PC-3 (cell line): Measurements from ENCODE around the gene SAFB2. TPM values are rescaled to one million over a fixed set of nuclear protein-coding genes. Genes with fewer than 3 reads are reported as not detected.

ENCODE experiments used
- ATAC-seq: fragments of 200-7000 bp; cut with Tn5 transposase; 2 replicates; pipeline ENCODE4 v1.9.1; 2020; ENCODE audit warnings: mild to moderate bottlenecking, moderate library complexity
- BruUV-seq: library from RNA; stranded (reverse); fragments of 400-500 nt; replicated peaks from 2 replicates; lab custom pipeline; 2021; lab: Mats Ljungman, UMichigan
- CTCF ChIA-PET: fragments of 300-600 bp; sonication (Branson Sonifier 250); formaldehyde crosslinking; loops from one replicate; lab custom pipeline; 2022; ENCODE audit warnings: antibody characterized with exemption; lab: Charles Lee
- POLR2A ChIA-PET: fragments of 300-600 bp; sonication (Branson Sonifier 250); formaldehyde crosslinking; loops from one replicate; lab custom pipeline; 2022; ENCODE audit warnings: antibody characterized with exemption; ENCODE audit not compliant: unreplicated experiment; lab: Charles Lee
- DNase-seq: peaks from one replicate; pipeline ENCODE4 v3.0.0-alpha.2; 2015
- H2AFZ ChIP-seq: fragments of 300-600 bp; sonication (generic); 2 replicates; pipeline ENCODE4 v1.6.0; 2016; ENCODE audit warnings: antibody characterized with exemption, low read length
- H3F3A ChIP-seq: fragments of 300-600 bp; sonication (generic); one replicate; pipeline ENCODE4 v1.6.0; 2017; ENCODE audit warnings: antibody characterized with exemption, low read length, control low read depth, mild to moderate bottlenecking; ENCODE audit not compliant: unreplicated experiment
- H3K27ac ChIP-seq: fragments of 300-600 bp; sonication (generic); 2 replicates; pipeline ENCODE4 v1.5.1; 2016; ENCODE audit warnings: mild to moderate bottlenecking, low read length
- H3K27me3 ChIP-seq: fragments of 300-600 bp; sonication (generic); 2 replicates; pipeline ENCODE4 v1.6.1; 2016; ENCODE audit warnings: low read length, mixed read lengths
- H3K36me3 ChIP-seq: fragments of 300-600 bp; sonication (generic); 2 replicates; pipeline ENCODE4 v1.6.1; 2016; ENCODE audit warnings: low read depth, mixed run types, low read length, mixed read lengths
- H3K4me1 ChIP-seq: fragments of 300-600 bp; sonication (generic); 2 replicates; pipeline ENCODE4 v1.5.1; 2016; ENCODE audit warnings: low read length; ENCODE audit not compliant: insufficient read depth
- H3K4me2 ChIP-seq: fragments of 300-600 bp; sonication (generic); 2 replicates; pipeline ENCODE4 v1.6.0; 2016; ENCODE audit warnings: low read length
- H3K4me3 ChIP-seq: fragments of 300-600 bp; sonication (generic); 2 replicates; pipeline ENCODE4 v1.5.1; 2016; ENCODE audit warnings: mild to moderate bottlenecking, low read length, mixed read lengths
- H3K79me2 ChIP-seq: fragments of 300-600 bp; sonication (generic); 2 replicates; pipeline ENCODE4 v1.6.1; 2017; ENCODE audit warnings: low read length, mixed read lengths
- H3K9ac ChIP-seq: fragments of 300-600 bp; sonication (generic); 2 replicates; pipeline ENCODE4 v1.6.0; 2016; ENCODE audit warnings: mild to moderate bottlenecking, low read length
- H3K9me2 ChIP-seq: fragments of 300-600 bp; sonication (generic); replicated peaks from 2 replicates; pipeline ENCODE4 v1.6.1; 2016; ENCODE audit warnings: mixed run types, low read length, mixed read lengths
- H3K9me3 ChIP-seq: fragments of 300-600 bp; sonication (generic); 2 replicates; pipeline ENCODE4 v1.6.1; 2016; ENCODE audit warnings: low read length, mixed read lengths
- H4K20me1 ChIP-seq: fragments of 300-600 bp; sonication (generic); 2 replicates; pipeline ENCODE4 v1.6.1; 2016; ENCODE audit warnings: low read length, mixed read lengths
- CTCF ChIP-seq: fragments of 300-600 bp; sonication (generic); conservative IDR thresholded peaks from 2 replicates; pipeline ENCODE4 v1.5.1; 2017; ENCODE audit warnings: antibody characterized with exemption, low read depth, mild to moderate bottlenecking, low read length
- EZH2 ChIP-seq: fragments of 300-600 bp; sonication (generic); IDR thresholded peaks from one replicate; pipeline ENCODE4 v1.6.1; 2017; ENCODE audit warnings: antibody characterized with exemption, mild to moderate bottlenecking, low read length; ENCODE audit not compliant: unreplicated experiment
- EZH2phosphoT487 ChIP-seq: fragments of 300-600 bp; sonication (generic); IDR thresholded peaks from 2 replicates; pipeline ENCODE4 v1.6.1; 2018; ENCODE audit warnings: mild to moderate bottlenecking, antibody characterized with exemption, low read length, borderline replicate concordance
- intact Hi-C: fragments of 100-400 bp; cut with micrococcal nuclease; formaldehyde crosslinking; loops from 2 replicates; pipeline ENCODE4 v1.9.0; 2023
- total RNA-seq: library from RNA; depleted of rRNA; stranded (reverse); fragments of >200 nt; gene quantifications from 2 replicates; pipeline ENCODE4 v1.2.3, GENCODE V29; 2014

SAFB2 gene
- total RNA-seq, 1 experiment from 2014 or later, result 77.5 TPM

DNA sequence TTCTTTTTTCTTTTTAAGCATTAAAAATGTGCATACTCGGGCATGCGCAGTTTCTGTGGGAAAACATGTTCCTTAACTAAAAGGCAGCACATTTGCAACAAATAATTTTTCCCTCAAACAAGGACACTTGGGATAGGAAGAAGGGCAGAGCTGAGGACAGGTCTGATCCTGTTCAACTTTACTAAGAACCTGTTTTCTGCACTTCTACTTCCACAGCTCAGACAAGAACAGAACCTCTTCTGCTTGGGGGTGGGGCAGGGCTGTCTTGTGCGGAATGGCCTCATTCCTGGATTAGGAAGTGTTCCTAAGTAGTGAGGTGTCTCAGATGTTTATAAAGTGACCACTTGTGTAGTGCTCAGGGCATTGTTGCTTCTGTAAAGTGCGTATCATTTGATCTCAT, 18.6 kb upstream of the SAFB2 start:
- H3K4me1 ChIP-seq, result no peaks in the 10 kb centered on the region
- no peak for ATAC-seq
- no TSS peak for BruUV-seq
- H3K79me2 ChIP-seq, result peaks cover 100% of the 10 kb centered on the region
- DNase-seq, result no peak
- no peak overlapping the region for H3K4me3 ChIP-seq
- H3K4me2 ChIP-seq, result no peak overlapping the region
- H4K20me1 ChIP-seq, result peaks cover 58% of the 10 kb centered on the region
- no peak overlapping the region for H3K27ac ChIP-seq
- no peak overlapping the region for H2AFZ ChIP-seq
- TF ChIP-seq EZH2, result no peak
- TF ChIP-seq CTCF, result no peak
- TF ChIP-seq EZH2phosphoT487, result no peak
- H3F3A ChIP-seq, result no peaks in the 10 kb centered on the region
- no peaks in the 10 kb centered on the region for H3K9me2 ChIP-seq
- H3K9me3 ChIP-seq, result no peaks in the 10 kb centered on the region
- H3K36me3 ChIP-seq, result peaks cover 56% of the 10 kb centered on the region
- CTCF ChIA-PET, result no interaction called here
- no peak overlapping the region for H3K9ac ChIP-seq
- intact Hi-C loops, result no loop called here
- H3K27me3 ChIP-seq, result no peaks in the 10 kb centered on the region
- POLR2A ChIA-PET, result no interaction called here

- ChIA-PET CTCF (interaction anchor here (0.7 kb wide), 1 partner anchor 500 kb away, joined by 3 read pairs; no protein-coding TSS in a partner anchor), POLR2A (no interaction called here)
- H3K9me3 ChIP-seq, result no peaks in the 10 kb centered on the region
- intact Hi-C loops, result no loop called here
- H3K4me2 ChIP-seq, result no peak overlapping the region
- ATAC-seq, result no peak
- H3K9me2 ChIP-seq, result no peaks in the 10 kb centered on the region
- no peak overlapping the region for H2AFZ ChIP-seq
- DNase-seq, result no peak
- H3F3A ChIP-seq, result no peaks in the 10 kb centered on the region
- H3K79me2 ChIP-seq, result peaks cover 100% of the 10 kb centered on the region
- H3K27ac ChIP-seq, result no peak overlapping the region
- H4K20me1 ChIP-seq, result peaks cover 55% of the 10 kb centered on the region
- TF ChIP-seq EZH2phosphoT487 (no peak), CTCF (no peak), EZH2 (no peak)
- H3K36me3 ChIP-seq, result peaks cover 33% of the 10 kb centered on the region
- no peak overlapping the region for H3K4me3 ChIP-seq
- H3K4me1 ChIP-seq, result no peaks in the 10 kb centered on the region; the same call in 1 of the 2 replicates
- BruUV-seq, result no TSS peak
- no peaks in the 10 kb centered on the region for H3K27me3 ChIP-seq
- H3K9ac ChIP-seq, result no peak overlapping the region
These were observed 15.4 kb upstream of the SAFB2 start for GRCh38 chr19:5637971-5638370.

- CTCF ChIA-PET, result no interaction called here
- H2AFZ ChIP-seq, result no peak overlapping the region
These were observed 12.9 kb upstream of the SAFB2 start for GRCh38 chr19:5635427-5635826.

More at GRCh38 chr19:5635427-5635826, 12.9 kb upstream of the SAFB2 start:
- no peak for DNase-seq
- POLR2A ChIA-PET, result no interaction called here
- H3K27ac ChIP-seq, result no peak overlapping the region
- no peaks in the 10 kb centered on the region; the same call in 1 of the 2 replicates for H3K4me1 ChIP-seq
- H3K9me2 ChIP-seq, result no peaks in the 10 kb centered on the region
- H3K4me2 ChIP-seq, result no peak overlapping the region
- intact Hi-C loops, result no loop called here
- no peak overlapping the region for H3K9ac ChIP-seq
- H3K27me3 ChIP-seq, result no peaks in the 10 kb centered on the region
- H3K4me3 ChIP-seq, result no peak overlapping the region
- H3K79me2 ChIP-seq, result peaks cover 100% of the 10 kb centered on the region
- H3K36me3 ChIP-seq, result peaks cover 33% of the 10 kb centered on the region
- H3K9me3 ChIP-seq, result no peaks in the 10 kb centered on the region
- TF ChIP-seq EZH2, result no peak
- TF ChIP-seq CTCF, result no peak
- no peak for TF ChIP-seq EZH2phosphoT487
- H3F3A ChIP-seq, result no peaks in the 10 kb centered on the region
- H4K20me1 ChIP-seq, result peaks cover 58% of the 10 kb centered on the region
- ATAC-seq, result no peak
- no TSS peak for BruUV-seq
